H1 (cell line): Measurements from ENCODE around the gene KCNAB2. TPM values are rescaled to one million over a fixed set of nuclear protein-coding genes. Genes with fewer than 3 reads are reported as not detected.

Experiments
- CTCF ChIA-PET: fragments of 300-600 bp; sonication (Branson Sonifier 250); formaldehyde crosslinking; loops from one replicate; lab custom pipeline; 2021; ENCODE audit not compliant: partially characterized antibody; lab: Charles Lee
- POLR2A ChIA-PET: fragments of 300-600 bp; sonication (Branson Sonifier 250); formaldehyde crosslinking; loops from one replicate; lab custom pipeline; 2021; ENCODE audit warnings: inconsistent platforms; ENCODE audit not compliant: partially characterized antibody; lab: Charles Lee
- DNase-seq, 2 experiments: peaks; one replicate each; pipeline versions ENCODE4 v3.0.0 to v3.0.0-alpha.2; 2010 to 2022; ENCODE audit warnings: low spot score in 2 of 2, low read depth in 1 of 2, mixed read lengths in 1 of 2
- FAIRE-seq: peaks from 2 replicates; lab custom pipeline; 2011; peaks lifted over from hg19 to GRCh38; lab: Jason Lieb, UNC
- H2AFZ ChIP-seq: 2 replicates; pipeline ENCODE4 v1.8.1; 2012; ENCODE audit warnings: low read length, inconsistent platforms
- H2AK5ac ChIP-seq: 2 replicates; pipeline ENCODE4 v1.6.1; 2013; ENCODE audit warnings: low read depth, low read length
- H2BK120ac ChIP-seq: replicated peaks from 2 replicates; pipeline ENCODE3; 2013; ENCODE audit warnings: low read depth, low read length, inconsistent platforms
- H2BK12ac ChIP-seq: 2 replicates; pipeline ENCODE4 v1.6.1; 2013; ENCODE audit warnings: low read depth, low read length
- H2BK15ac ChIP-seq: 2 replicates; pipeline ENCODE4 v1.6.1; 2013; ENCODE audit warnings: low read length
- H2BK20ac ChIP-seq: 2 replicates; pipeline ENCODE4 v1.6.1; 2013; ENCODE audit warnings: low read length
- H2BK5ac ChIP-seq: 2 replicates; pipeline ENCODE4 v1.6.1; 2013; ENCODE audit warnings: low read depth, low read length
- H3K14ac ChIP-seq: 2 replicates; pipeline ENCODE4 v1.6.1; 2013; ENCODE audit warnings: inconsistent platforms; ENCODE audit not compliant: insufficient read length
- H3K18ac ChIP-seq: 2 replicates; pipeline ENCODE4 v1.6.1; 2013; ENCODE audit warnings: low read length; ENCODE audit errors: extremely low read depth
- H3K23ac ChIP-seq: 2 replicates; pipeline ENCODE4 v1.6.1; 2013; ENCODE audit warnings: inconsistent platforms; ENCODE audit not compliant: insufficient read length
- H3K23me2 ChIP-seq: 2 replicates; pipeline ENCODE4 v1.6.1; 2013; ENCODE audit warnings: low read depth, low read length
- H3K27ac ChIP-seq: 2 replicates; pipeline ENCODE4 v1.6.1; 2011; ENCODE audit warnings: low read depth, low read length, inconsistent platforms
- H3K27me3 ChIP-seq, 4 experiments: replicated peaks in 1 of 4; 1 replicate in 1 of 4; 2 replicates in 3 of 4; pipeline versions ENCODE4 v1.6.1 to v1.8.1; 2011 to 2013; ENCODE audit warnings: low read length in 3 of 4, mild to moderate bottlenecking in 3 of 4, inconsistent platforms in 2 of 4, mixed read lengths in 2 of 4, moderate library complexity in 1 of 4; ENCODE audit not compliant: control insufficient read depth in 3 of 4, insufficient read depth in 3 of 4; ENCODE audit errors: extremely low read depth in 1 of 4
- H3K36me3 ChIP-seq, 4 experiments: 2 replicates each; pipeline versions ENCODE4 v1.6.1 to v1.8.1; 2011 to 2013; ENCODE audit warnings: mild to moderate bottlenecking in 4 of 4, low read length in 3 of 4, moderate library complexity in 2 of 4, control low read depth in 1 of 4, inconsistent platforms in 1 of 4; ENCODE audit not compliant: insufficient read depth in 4 of 4, control insufficient read depth in 2 of 4
- H3K4ac ChIP-seq: replicated peaks from 2 replicates; pipeline ENCODE3; 2013; ENCODE audit warnings: low read length, low read depth, mixed read lengths, inconsistent platforms; ENCODE audit not compliant: insufficient read length
- H3K4me1 ChIP-seq, 4 experiments: replicated peaks in 1 of 4; 1 replicate in 1 of 4; 2 replicates in 3 of 4; pipeline versions ENCODE4 v1.6.1 to v1.8.1; 2011 to 2013; ENCODE audit warnings: low read length in 3 of 4, inconsistent platforms in 2 of 4, mixed read lengths in 1 of 4; ENCODE audit not compliant: insufficient read depth in 4 of 4, control insufficient read depth in 3 of 4
- H3K4me2 ChIP-seq, 2 experiments: 2 replicates each; pipeline versions ENCODE4 v1.6.1 to v1.8.1; 2011 to 2013; ENCODE audit warnings: low read depth in 2 of 2, low read length in 2 of 2, control low read depth in 1 of 2, inconsistent platforms in 1 of 2, mild to moderate bottlenecking in 1 of 2; ENCODE audit not compliant: insufficient read depth in 1 of 2
- H3K4me3 ChIP-seq, 4 experiments: fragments of 200-600, 300-600 bp in 1 of 4; sonication (generic), shearing (Covaris generic), sonication (Bioruptor Twin) in 1 of 4; 2 replicates each; pipeline versions ENCODE4 v1.5.1 to v1.8.1; 2011 to 2016; ENCODE audit warnings: low read length in 4 of 4, low read depth in 3 of 4, control low read depth in 2 of 4, inconsistent platforms in 2 of 4, mild to moderate bottlenecking in 2 of 4, mixed read lengths in 1 of 4, moderate library complexity in 1 of 4; ENCODE audit not compliant: insufficient read depth in 2 of 4; ENCODE audit errors: extremely low read depth in 1 of 4
- H3K56ac ChIP-seq: replicated peaks from 2 replicates; pipeline ENCODE3; 2013; ENCODE audit warnings: low read depth, mild to moderate bottlenecking, mixed read lengths, low read length, inconsistent platforms; ENCODE audit not compliant: insufficient read length
- H3K79me1 ChIP-seq: 2 replicates; pipeline ENCODE4 v1.6.1; 2013; ENCODE audit warnings: low read depth, low read length, control low read depth
- H3K79me2 ChIP-seq, 2 experiments: 2 replicates each; pipeline versions ENCODE4 v1.6.1 to v1.8.1; 2012 to 2013; ENCODE audit warnings: low read length in 2 of 2, mild to moderate bottlenecking in 2 of 2, inconsistent platforms in 1 of 2; ENCODE audit not compliant: insufficient read depth in 2 of 2, control insufficient read depth in 1 of 2
- H3K9ac ChIP-seq, 4 experiments: replicated peaks in 1 of 4; 1 replicate in 1 of 4; 2 replicates in 3 of 4; pipeline versions ENCODE4 v1.6.1 to v1.8.1; 2011 to 2013; ENCODE audit warnings: low read depth in 3 of 4, low read length in 3 of 4, control low read depth in 2 of 4, mild to moderate bottlenecking in 2 of 4, moderate library complexity in 2 of 4, inconsistent platforms in 1 of 4; ENCODE audit errors: extremely low read depth in 1 of 4
- H3K9me3 ChIP-seq, 2 experiments: 2 replicates each; pipeline versions ENCODE4 v1.6.1 to v1.8.1; 2012 to 2013; ENCODE audit warnings: mild to moderate bottlenecking in 2 of 2, moderate library complexity in 2 of 2, control low read depth in 1 of 2, inconsistent platforms in 1 of 2, low read depth in 1 of 2, low read length in 1 of 2, mixed read lengths in 1 of 2; ENCODE audit not compliant: insufficient read depth in 2 of 2
- H4K20me1 ChIP-seq, 2 experiments: replicated peaks in 1 of 2; 2 replicates each; pipeline versions ENCODE3 to v1.8.1; 2011 to 2013; ENCODE audit warnings: inconsistent platforms in 2 of 2, low read length in 2 of 2, mild to moderate bottlenecking in 1 of 2; ENCODE audit not compliant: insufficient read depth in 2 of 2, control insufficient read depth in 1 of 2
- H4K5ac ChIP-seq: 2 replicates; pipeline ENCODE4 v1.6.1; 2013; ENCODE audit warnings: low read length, low read depth, mixed read lengths, inconsistent platforms; ENCODE audit not compliant: insufficient read length
- H4K8ac ChIP-seq: 2 replicates; pipeline ENCODE4 v1.8.0; 2013; ENCODE audit warnings: mild to moderate bottlenecking, moderate library complexity, low read length, inconsistent platforms; ENCODE audit not compliant: insufficient read depth; ENCODE audit errors: extremely low read depth
- H4K91ac ChIP-seq: replicated peaks from 2 replicates; pipeline ENCODE3; 2013; ENCODE audit warnings: low read length, mixed read lengths, inconsistent platforms; ENCODE audit not compliant: insufficient read length
- CEBPB ChIP-seq: IDR thresholded peaks from 2 replicates; pipeline ENCODE4 v1.6.1; 2012; ENCODE audit warnings: low read depth, low read length
- CTCF ChIP-seq, 3 experiments: IDR thresholded peaks; 1 replicate in 2 of 3; 2 replicates in 1 of 3; pipeline versions ENCODE4 v1.5.1 to v1.6.1; 2011; ENCODE audit warnings: low read length in 3 of 3, mild to moderate bottlenecking in 3 of 3, inconsistent platforms in 2 of 3, low read depth in 1 of 3, moderate library complexity in 1 of 3; ENCODE audit not compliant: insufficient read depth in 1 of 3; ENCODE audit errors: control extremely low read depth in 1 of 3
- RAD21 ChIP-seq, 2 experiments: IDR thresholded peaks in 1 of 2; conservative IDR thresholded peaks in 1 of 2; 2 replicates each; pipeline ENCODE4 v1.6.1; 2011; ENCODE audit warnings: low read depth in 2 of 2, low read length in 2 of 2, improper control_type of control experiment in 1 of 2, inconsistent platforms in 1 of 2, mild to moderate bottlenecking in 1 of 2, moderate library complexity in 1 of 2
- WGBS, 2 experiments: shearing (Covaris generic) in 1 of 2; methylation state at CpG; one replicate each; pipeline versions ENCODE4 v1.1.6 to v1.1.7; 2013 to 2015; ENCODE audit warnings: low lambda C conversion rate in 2 of 2, mixed read lengths in 2 of 2, inconsistent platforms in 1 of 2, low coverage in 1 of 2, missing lambda C conversion rate in 1 of 2; ENCODE audit not compliant: insufficient replicate concordance in 2 of 2, insufficient coverage in 1 of 2, insufficient read length in 1 of 2; ENCODE audit errors: extremely low coverage in 1 of 2, missing lambda C conversion rate in 1 of 2; 5-methylcytosine and 5-hydroxymethylcytosine counted together
- polyA plus RNA-seq, 7 experiments: library from polyadenylated mRNA; depleted of rRNA in 3 of 7; stranded (reverse) in 5 of 7; unstranded in 2 of 7; fragments of >200 nt in 5 of 7; fragments of 200-250 nt in 2 of 7; gene quantifications; 1 replicate in 5 of 7; 2 replicates in 1 of 7; 4 replicates in 1 of 7; pipeline versions ENCODE4 v1.2.1 to v1.2.3, GENCODE V29; 2011 to 2013; ENCODE audit warnings: missing spikeins in 2 of 7, mixed read lengths in 2 of 7
- total RNA-seq: library from RNA; stranded (reverse); fragmentation: NEBNext Ultra II Directional; extraction: Animal tissue kit (Norgen Biotek cat#: 25700); gene quantifications from 2 replicates; pipeline ENCODE4 v1.2.1, GENCODE V29; 2021

Gene KCNAB2
- total and polyA plus RNA-seq, 2 of the 8 experiments (the other 6 are each of a cell fraction or from before 2014, with no cell fraction given): 4.5 to 7.0 TPM

- no peaks in the 10 kb centered on the region for H3K36me3 ChIP-seq
- ChIA-PET POLR2A (no interaction called here), CTCF (interaction anchor here (1.0 to 3.7 kb wide), 18 partner anchors 10 to 251 kb away, joined by 3 to 17 read pairs (median 5); no protein-coding TSS in a partner anchor)
- no peak overlapping the region for H3K4me2 ChIP-seq
- H2BK120ac ChIP-seq: no peak overlapping the region
- H3K23me2 ChIP-seq: peaks cover 20% of the 10 kb centered on the region; the same call in 1 of the 2 replicates
- H4K5ac ChIP-seq: no peak overlapping the region
- no peaks in the 10 kb centered on the region for H3K9me3 ChIP-seq
- no peak overlapping the region for H2BK20ac ChIP-seq
- no peak overlapping the region for H2AFZ ChIP-seq
- peaks cover 0 to 4% (median 3%) of the 10 kb centered on the region in 4 experiments; a peak in 2 of 7 replicates for H3K4me1 ChIP-seq
- no peak overlapping the region for H3K56ac ChIP-seq
- peaks cover 0 to 2% of the 10 kb centered on the region in 2 experiments for H4K20me1 ChIP-seq
- H2AK5ac ChIP-seq: no peak overlapping the region
- no peak overlapping the region for H3K9ac ChIP-seq
- 93% methylated on average over 16 of the region's 28 CpGs; no CpG with 5 or more reads in 1 of the 2 experiments for WGBS, 2 experiments
- no peaks in the 10 kb centered on the region for H3K79me2 ChIP-seq
- no peak overlapping the region for H2BK12ac ChIP-seq
- H3K23ac ChIP-seq: no peak overlapping the region
- H3K4ac ChIP-seq: no peak overlapping the region
- no peak overlapping the region for H3K4me3 ChIP-seq
- H4K8ac ChIP-seq: no peak overlapping the region
- no peak overlapping the region for H2BK5ac ChIP-seq
- peak in 1 of 2 experiments; percentile 10; a peak in 1 of 4 replicates for TF ChIP-seq RAD21 (IDR thresholded peaks at IDR 0.05 in 1 of 2, conservative IDR thresholded peaks at IDR 0.05 in 1 of 2; ENCODE audit: low read depth in 2 of 2, low read length in 2 of 2)
- no peak for TF ChIP-seq CEBPB
- 0 out of 4 replicates have a peak, but pooled peaks of 1 of the 3 experiments have one; percentile 17 for TF ChIP-seq CTCF (IDR thresholded peaks at IDR 0.05; ENCODE audit: control extremely low read depth in 1 of 3, insufficient read depth in 1 of 3, low read depth in 1 of 3, low read length in 3 of 3)
- no peak overlapping the region for H3K27ac ChIP-seq
- no peaks in the 10 kb centered on the region for H3K79me1 ChIP-seq
- no peak overlapping the region for H4K91ac ChIP-seq
- no peaks in the 10 kb centered on the region; a peak in 1 of 7 replicates for H3K27me3 ChIP-seq
- no peak overlapping the region for H2BK15ac ChIP-seq
- DNase-seq (no peak), FAIRE-seq (no peak)
- H3K14ac ChIP-seq: no peak overlapping the region
- no peak overlapping the region for H3K18ac ChIP-seq
Measured at GRCh38 chr1:6106321-6106731, 60.6 kb downstream of the KCNAB2 start.
